Measurements from ENCODE around the gene PLCB1.
"Not testable (repeated sequence)": the region's sequence is repeated elsewhere in the genome, so short reads cannot be mapped to it uniquely, and the experiment has no call there.

Gene PLCB1

DNA sequence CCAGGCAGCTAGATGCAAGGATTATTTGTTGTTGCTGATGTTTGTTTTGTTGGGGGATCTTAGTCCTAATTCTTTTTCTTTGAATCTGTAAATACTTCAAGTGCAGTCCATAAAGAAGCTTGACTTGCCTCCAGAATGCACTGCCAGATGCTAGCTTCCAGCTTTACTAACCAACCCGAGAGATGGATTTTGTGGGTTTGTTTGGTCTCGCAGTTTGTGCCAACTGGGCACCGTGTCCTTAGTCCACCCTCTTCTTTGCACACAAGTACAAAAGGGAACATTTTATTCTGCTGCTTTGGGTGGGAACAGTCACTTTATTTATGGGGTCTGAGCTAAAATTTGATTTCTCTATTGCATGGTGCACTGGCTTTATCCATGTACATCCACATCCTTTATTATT, 212.0 kb downstream of the PLCB1 start:
- TF ChIP-seq CTCF (conservative IDR thresholded peaks at IDR 0.05; ENCODE audit: low read depth, low read length), result no peak
- Histone ChIP-seq H4K20me1 (ENCODE audit: insufficient read depth) (no peaks in the 10 kb centered on the region), H3K36me3 (ENCODE audit: insufficient read depth) (no peaks in the 10 kb centered on the region), H2AFZ (ENCODE audit: low read depth) (no peak overlapping the region), H3K4me3 (IDR thresholded peaks at IDR 0.05; ENCODE audit: insufficient read depth, low read depth, low read length) (no peak overlapping the region), H3K4me2 (no peak overlapping the region), H3K27ac (no peak overlapping the region), H3K27me3 (ENCODE audit: insufficient read depth, low read depth) (no peaks in the 10 kb centered on the region), H3K79me2 (ENCODE audit: insufficient read depth, low read depth) (no peaks in the 10 kb centered on the region), H3K4me1 (ENCODE audit: low read depth, poor library complexity, severe bottlenecking) (no peaks in the 10 kb centered on the region), H3K9ac (no peak overlapping the region)

DNA sequence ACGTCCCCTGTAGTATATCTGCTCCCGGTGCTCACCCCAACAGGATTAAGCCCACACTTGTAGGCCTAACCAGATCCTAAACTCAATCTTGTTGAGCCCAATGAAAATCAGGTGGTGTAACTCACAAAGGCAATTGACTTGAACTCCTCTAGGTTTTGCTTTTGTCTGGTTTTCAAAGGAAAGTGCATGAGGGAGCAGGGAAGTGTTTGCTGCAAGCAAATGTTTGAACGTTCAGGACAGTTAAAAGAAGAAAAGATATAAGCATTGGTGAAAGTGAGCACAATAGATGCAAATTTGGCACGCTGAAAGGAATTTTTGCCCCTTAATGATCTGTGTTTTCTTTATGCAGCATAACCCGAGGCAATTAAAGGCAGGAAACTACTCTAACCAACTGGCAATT, 212.6 kb downstream of the PLCB1 start:
- no peak for TF ChIP-seq CTCF (conservative IDR thresholded peaks at IDR 0.05; ENCODE audit: low read depth, low read length)
- Histone ChIP-seq H3K9ac (no peak overlapping the region), H3K4me2 (no peak overlapping the region), H3K27ac (no peak overlapping the region), H3K4me1 (ENCODE audit: low read depth, poor library complexity, severe bottlenecking) (no peaks in the 10 kb centered on the region), H4K20me1 (ENCODE audit: insufficient read depth) (no peaks in the 10 kb centered on the region), H3K79me2 (ENCODE audit: insufficient read depth, low read depth) (no peaks in the 10 kb centered on the region), H3K36me3 (ENCODE audit: insufficient read depth) (no peaks in the 10 kb centered on the region), H3K4me3 (IDR thresholded peaks at IDR 0.05; ENCODE audit: insufficient read depth, low read depth, low read length) (no peak overlapping the region), H3K27me3 (ENCODE audit: insufficient read depth, low read depth) (no peaks in the 10 kb centered on the region), H2AFZ (ENCODE audit: low read depth) (no peak overlapping the region)

- Histone ChIP-seq H3K9ac (no peak overlapping the region), H3K4me2 (no peak overlapping the region), H3K36me3 (ENCODE audit: insufficient read depth) (no peaks in the 10 kb centered on the region), H3K27me3 (ENCODE audit: insufficient read depth, low read depth) (no peaks in the 10 kb centered on the region), H4K20me1 (ENCODE audit: insufficient read depth) (no peaks in the 10 kb centered on the region), H3K27ac (no peak overlapping the region), H3K4me3 (IDR thresholded peaks at IDR 0.05; ENCODE audit: insufficient read depth, low read depth, low read length) (no peak overlapping the region), H3K4me1 (ENCODE audit: low read depth, poor library complexity, severe bottlenecking) (no peaks in the 10 kb centered on the region), H3K79me2 (ENCODE audit: insufficient read depth, low read depth) (no peaks in the 10 kb centered on the region), H2AFZ (ENCODE audit: low read depth) (no peak overlapping the region)
- TF ChIP-seq CTCF (conservative IDR thresholded peaks at IDR 0.05; ENCODE audit: low read depth, low read length), result no peak
Measured at GRCh38 chr20:8346700-8347270, 214.7 kb downstream of the PLCB1 start.

DNA sequence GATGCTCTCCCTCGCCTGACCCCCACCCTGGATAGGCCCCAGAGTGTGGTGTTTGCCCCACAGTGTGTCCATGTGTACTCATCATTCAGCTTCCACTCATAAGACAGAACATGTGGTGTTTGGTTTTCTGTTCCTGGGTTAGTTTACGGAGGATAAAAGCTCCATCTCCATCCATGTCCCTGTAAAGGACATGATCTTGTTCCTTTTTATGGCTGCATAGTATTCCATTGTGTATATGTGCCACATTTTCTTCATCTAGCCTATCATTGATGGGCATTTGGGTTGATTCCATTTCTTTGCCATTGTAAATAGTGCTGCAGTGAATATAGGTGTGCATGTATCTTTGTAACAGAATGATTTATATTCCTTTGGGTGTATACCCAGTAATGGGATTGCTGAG, 218.2 kb downstream of the PLCB1 start:
- H3K4me1 ChIP-seq (ENCODE audit: low read depth, poor library complexity, severe bottlenecking); H3K4me3 ChIP-seq (IDR thresholded peaks at IDR 0.05; ENCODE audit: insufficient read depth, low read depth, low read length); H3K27me3 ChIP-seq (ENCODE audit: insufficient read depth, low read depth); H2AFZ ChIP-seq (ENCODE audit: low read depth); H3K79me2 ChIP-seq (ENCODE audit: insufficient read depth, low read depth); H3K9ac ChIP-seq; H3K27ac ChIP-seq; H3K4me2 ChIP-seq; H3K36me3 ChIP-seq (ENCODE audit: insufficient read depth); H4K20me1 ChIP-seq (ENCODE audit: insufficient read depth): not testable (repeated sequence)

DNA sequence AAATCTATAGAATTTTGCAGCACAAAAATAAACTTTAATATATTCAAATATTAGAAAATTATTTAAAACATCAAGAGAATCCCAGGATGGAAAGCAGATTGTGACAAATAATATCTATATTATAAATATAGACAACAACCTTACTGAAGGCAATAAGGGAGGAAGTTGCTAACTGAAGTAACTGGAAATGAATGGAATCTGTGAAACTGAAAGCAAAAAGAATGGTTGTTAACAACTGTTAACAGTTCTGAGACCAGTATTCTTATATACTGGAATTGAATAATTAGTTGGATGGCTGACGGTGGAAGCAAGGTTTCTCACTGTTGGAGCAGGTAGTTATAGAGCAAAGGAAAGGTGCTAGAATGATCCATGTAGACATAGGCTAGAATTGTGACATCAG, 220.4 kb downstream of the PLCB1 start:
- H4K20me1 ChIP-seq (ENCODE audit: insufficient read depth), result no peaks in the 10 kb centered on the region
- no peak overlapping the region for H2AFZ ChIP-seq (ENCODE audit: low read depth)
- H3K27ac ChIP-seq, result no peak overlapping the region
- no peak overlapping the region for H3K4me3 ChIP-seq (IDR thresholded peaks at IDR 0.05; ENCODE audit: insufficient read depth, low read depth, low read length)
- H3K4me2 ChIP-seq, result no peak overlapping the region
- no peaks in the 10 kb centered on the region for H3K79me2 ChIP-seq (ENCODE audit: insufficient read depth, low read depth)
- H3K9ac ChIP-seq, result no peak overlapping the region
- H3K27me3 ChIP-seq (ENCODE audit: insufficient read depth, low read depth), result no peaks in the 10 kb centered on the region
- no peaks in the 10 kb centered on the region for H3K4me1 ChIP-seq (ENCODE audit: low read depth, poor library complexity, severe bottlenecking)
- no peaks in the 10 kb centered on the region for H3K36me3 ChIP-seq (ENCODE audit: insufficient read depth)
- TF ChIP-seq CTCF (conservative IDR thresholded peaks at IDR 0.05; ENCODE audit: low read depth, low read length), result no peak

All from KMS-11 (cell line).